ENCODE results near the gene ST3GAL4. TPM values are rescaled to one million over a fixed set of nuclear protein-coding genes. Genes with fewer than 3 reads are reported as not detected.
"Not testable (repeated sequence)": the region's sequence is repeated elsewhere in the genome, so short reads cannot be mapped to it uniquely, and the experiment has no call there.

ST3GAL4 gene
- polyA plus RNA-seq, 6 donors from 2014 or later: 0.32 to 1.3 (median 1.2) TPM; not detected in 3

GRCh38 chr11:126366064-126366822 is 10.8 kb downstream of the ST3GAL4 start:
- no peak for ATAC-seq (ENCODE audit: low read depth in 2 of 2)
- DNase-seq: no peak
- Mint-ChIP-seq H3K9me3 (no peaks in the 10 kb centered on the region), H3K4me1 (peaks cover 0 to 6% (median 0%) of the 10 kb centered on the region in 3 donors), H3K36me3 (no peaks in the 10 kb centered on the region), H3K4me3 (no peak overlapping the region), H3K27ac (no peak overlapping the region), H3K27me3 (no peaks in the 10 kb centered on the region)

DNA sequence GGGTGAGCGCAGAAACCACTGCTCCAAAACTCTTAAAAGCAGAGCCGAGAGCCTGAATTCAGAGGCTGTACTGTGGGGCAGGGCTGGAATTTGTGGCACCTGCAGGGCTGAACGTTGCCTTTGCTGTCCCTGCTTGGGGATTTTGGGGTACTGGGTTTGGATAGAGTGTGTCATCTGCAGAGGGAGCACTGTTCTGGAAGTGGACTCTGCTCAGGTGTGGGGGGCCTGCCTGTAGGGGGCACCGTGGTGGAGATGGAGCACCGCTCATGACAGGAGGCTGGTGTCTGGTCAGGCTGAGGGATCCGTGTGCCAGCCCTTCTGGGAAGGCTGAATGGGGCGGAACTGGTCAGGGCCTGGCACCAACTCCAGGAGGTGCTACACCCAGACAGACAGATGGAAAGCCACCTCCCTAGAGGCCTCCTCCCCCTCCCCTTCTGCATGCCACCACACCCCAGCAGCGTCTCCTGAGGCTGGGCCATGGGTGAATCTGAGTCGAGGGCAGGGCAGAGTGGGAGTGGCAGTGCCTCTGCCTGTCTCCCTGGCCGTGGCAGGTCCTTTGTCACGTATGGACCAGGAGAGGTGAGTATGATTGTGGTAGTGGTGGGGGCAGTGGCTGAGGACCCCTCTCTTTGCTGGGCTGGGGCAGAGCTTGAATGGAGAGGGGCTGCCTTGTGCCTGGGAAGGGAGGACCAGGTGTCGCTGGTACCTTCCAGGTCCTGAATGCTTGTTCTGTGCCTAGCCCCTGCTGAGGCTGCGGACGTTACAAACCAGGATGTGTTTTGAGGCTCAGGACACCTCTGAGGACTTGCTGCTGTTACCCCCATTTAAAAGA is 11.6 kb downstream of the ST3GAL4 start:
- H3K27me3 Mint-ChIP-seq; H3K4me1 Mint-ChIP-seq; H3K4me3 Mint-ChIP-seq; ATAC-seq (ENCODE audit: low read depth in 2 of 2); DNase-seq; H3K9me3 Mint-ChIP-seq; H3K36me3 Mint-ChIP-seq: not testable (repeated sequence)
- H3K27ac Mint-ChIP-seq: peak overlapping the region in 1 of 6 donors; percentile 36

- DNase-seq; H3K27ac Mint-ChIP-seq; H3K4me3 Mint-ChIP-seq; H3K36me3 Mint-ChIP-seq; H3K27me3 Mint-ChIP-seq; H3K4me1 Mint-ChIP-seq; H3K9me3 Mint-ChIP-seq; ATAC-seq (ENCODE audit: low read depth in 2 of 2): not testable (repeated sequence)
Observed at GRCh38 chr11:126367806-126368205, 12.3 kb downstream of the ST3GAL4 start.

- peak overlapping the region in 1 of 6 donors; percentile 26 for H3K27ac Mint-ChIP-seq
- ATAC-seq (ENCODE audit: low read depth in 2 of 2): not testable (repeated sequence)
Observed at GRCh38 chr11:126368336-126369119, 13.0 kb downstream of the ST3GAL4 start.

DNA sequence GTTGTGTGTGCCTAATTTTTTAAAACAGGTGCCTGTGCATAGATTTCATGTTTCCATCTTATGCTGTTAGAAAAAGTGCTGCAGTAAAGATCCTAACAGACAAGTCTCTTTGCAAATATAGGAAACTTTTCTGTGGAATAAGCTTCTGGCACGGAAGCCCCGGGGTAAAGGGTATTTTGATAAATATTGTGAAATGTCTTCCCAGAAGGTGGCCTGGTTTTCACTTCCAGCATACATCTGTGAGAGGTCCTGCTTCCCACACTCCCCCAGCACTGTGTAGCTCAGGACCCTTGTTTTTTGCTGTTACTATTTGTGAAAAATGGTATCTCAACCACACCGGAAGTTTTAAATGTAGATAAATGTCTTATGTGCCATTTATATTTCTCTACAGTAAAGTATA is 14.5 kb downstream of the ST3GAL4 start:
- no peak overlapping the region for H3K27ac Mint-ChIP-seq
- DNase-seq (no peak), ATAC-seq (ENCODE audit: low read depth in 2 of 2) (no peak)
- H3K4me1 Mint-ChIP-seq: peaks cover 0 to 6% (median 0%) of the 10 kb centered on the region in 3 donors
- no peaks in the 10 kb centered on the region for H3K9me3 Mint-ChIP-seq
- no peaks in the 10 kb centered on the region for H3K36me3 Mint-ChIP-seq
- no peaks in the 10 kb centered on the region for H3K27me3 Mint-ChIP-seq
- H3K4me3 Mint-ChIP-seq: no peak overlapping the region

More at GRCh38 chr11:126368336-126369119, 13.0 kb downstream of the ST3GAL4 start:
- not testable (repeated sequence) for DNase-seq, H3K4me3 Mint-ChIP-seq, H3K36me3 Mint-ChIP-seq, H3K27me3 Mint-ChIP-seq, H3K4me1 Mint-ChIP-seq, H3K9me3 Mint-ChIP-seq

DNA sequence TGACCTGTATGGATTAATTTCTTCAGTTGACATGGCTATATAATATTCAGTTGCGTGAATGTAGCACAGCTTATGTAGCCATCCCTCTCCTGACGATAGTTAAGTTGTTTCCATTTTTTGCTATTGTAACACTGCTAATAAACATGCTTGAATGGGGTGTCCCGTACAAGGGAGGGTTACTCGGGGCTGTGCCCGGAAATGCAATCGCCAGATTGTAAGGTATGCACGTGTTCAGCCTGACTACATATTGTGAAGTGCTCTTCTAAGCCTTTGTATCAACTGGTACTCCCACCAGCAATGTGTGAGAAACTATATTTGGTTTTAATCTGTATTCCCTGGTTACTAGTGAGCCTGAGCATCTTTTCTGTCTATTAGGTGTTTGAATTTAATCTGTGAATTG is 16.1 kb downstream of the ST3GAL4 start:
- no peak overlapping the region for H3K27ac Mint-ChIP-seq
- no peaks in the 10 kb centered on the region for H3K36me3 Mint-ChIP-seq
- DNase-seq: no peak
- H3K4me1 Mint-ChIP-seq: peaks cover 0 to 6% (median 0%) of the 10 kb centered on the region in 3 donors
- ATAC-seq (ENCODE audit: low read depth in 2 of 2): no peak
- no peaks in the 10 kb centered on the region for H3K27me3 Mint-ChIP-seq
- H3K9me3 Mint-ChIP-seq: no peaks in the 10 kb centered on the region
- H3K4me3 Mint-ChIP-seq: no peak overlapping the region

DNA sequence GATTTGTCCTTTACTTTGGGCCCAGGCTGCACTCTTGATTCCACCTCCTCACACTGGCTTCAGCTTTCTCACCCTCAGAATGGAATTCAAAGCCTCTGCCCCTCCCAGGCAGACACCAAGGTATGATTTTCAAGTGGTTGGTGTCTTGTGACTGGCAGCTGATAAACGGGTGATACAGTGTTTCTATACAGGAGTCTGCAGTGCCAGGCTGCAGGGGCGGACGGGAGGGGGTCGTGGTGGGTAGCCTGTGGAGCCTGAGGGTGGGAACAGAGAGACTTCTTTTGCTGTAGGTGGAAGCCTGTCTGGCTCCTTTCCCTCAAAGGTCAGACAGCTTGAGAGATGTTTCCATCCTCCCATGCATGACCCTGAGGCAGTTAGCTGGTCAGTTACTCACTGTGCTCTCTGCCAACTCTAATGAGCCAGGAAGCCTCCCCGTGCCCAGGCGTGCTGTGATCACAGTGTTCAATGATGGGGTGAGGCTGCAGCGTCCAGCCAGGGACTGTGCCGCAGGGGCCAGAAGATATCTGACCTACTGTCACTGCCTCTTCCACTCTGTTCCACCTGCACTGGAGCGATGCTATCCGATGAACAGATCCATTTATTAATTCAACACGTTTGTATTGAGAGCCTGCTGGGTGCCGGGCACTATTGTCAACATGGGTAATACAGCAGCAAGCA is 18.0 kb downstream of the ST3GAL4 start:
- not testable (repeated sequence) for H3K27me3 Mint-ChIP-seq; H3K9me3 Mint-ChIP-seq; DNase-seq; H3K4me1 Mint-ChIP-seq; H3K36me3 Mint-ChIP-seq; H3K4me3 Mint-ChIP-seq; H3K27ac Mint-ChIP-seq; ATAC-seq (ENCODE audit: low read depth in 2 of 2)

DNA sequence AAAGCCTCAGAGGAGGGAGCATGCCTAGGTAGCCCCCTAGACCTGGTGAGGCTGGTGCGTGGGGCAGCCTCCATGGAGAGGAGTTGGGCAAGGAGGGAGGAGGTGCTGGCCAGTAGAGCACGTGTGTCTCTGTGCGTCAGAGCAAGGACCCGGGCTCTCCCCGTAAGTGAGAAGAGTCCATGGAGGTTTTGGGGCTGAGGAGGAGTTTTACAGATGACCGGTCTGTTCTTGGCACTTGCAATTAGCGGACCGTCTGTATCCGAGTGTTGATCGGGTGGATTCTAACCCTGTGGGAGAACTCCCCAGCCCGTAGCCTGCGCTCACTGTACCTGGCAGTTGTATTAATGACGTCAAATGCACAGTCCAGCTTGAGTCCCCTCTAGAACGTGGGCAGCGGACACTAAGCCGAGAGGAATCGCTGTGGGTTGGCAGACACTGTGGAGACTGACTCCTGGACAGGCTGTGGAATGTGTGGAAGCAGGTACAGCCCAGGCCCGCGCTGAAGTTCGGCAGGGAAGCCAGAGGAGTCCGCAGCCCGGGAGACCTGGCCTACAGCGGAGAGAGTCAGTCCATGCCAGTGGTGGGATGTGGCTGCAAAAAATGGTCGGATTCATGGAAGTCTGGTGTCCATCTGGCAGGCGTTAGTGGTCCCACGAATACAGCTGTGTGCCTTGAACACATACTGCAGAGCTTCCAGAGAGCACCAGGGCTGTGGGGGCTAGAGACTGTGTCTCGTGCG is 19.2 kb downstream of the ST3GAL4 start:
- not testable (repeated sequence) for H3K27ac Mint-ChIP-seq; H3K4me3 Mint-ChIP-seq; H3K9me3 Mint-ChIP-seq; ATAC-seq (ENCODE audit: low read depth in 2 of 2); H3K36me3 Mint-ChIP-seq; H3K27me3 Mint-ChIP-seq; H3K4me1 Mint-ChIP-seq; DNase-seq

DNA sequence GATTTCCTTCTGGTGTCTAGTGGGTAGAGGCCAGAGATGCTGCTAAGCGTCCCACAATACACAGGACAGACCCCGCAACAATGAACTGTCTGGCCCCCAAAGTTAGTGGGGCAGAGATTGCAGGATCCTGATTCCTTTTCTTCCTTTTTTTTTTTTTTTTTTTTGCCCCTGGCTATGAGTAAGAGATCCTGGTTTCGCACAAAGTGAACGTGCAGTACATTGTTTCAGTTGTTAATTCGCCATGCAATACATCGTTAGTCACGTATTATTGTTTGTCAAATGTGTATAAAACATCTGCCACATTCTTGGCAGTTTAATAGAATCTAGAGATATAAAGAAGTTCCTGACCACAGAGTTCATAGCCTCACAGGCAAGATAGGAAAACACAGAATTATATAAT is 20.2 kb downstream of the ST3GAL4 start:
- no peak overlapping the region for H3K4me3 Mint-ChIP-seq
- H3K36me3 Mint-ChIP-seq: no peaks in the 10 kb centered on the region
- no peaks in the 10 kb centered on the region for H3K27me3 Mint-ChIP-seq
- ATAC-seq (ENCODE audit: low read depth in 2 of 2): no peak
- H3K9me3 Mint-ChIP-seq: no peaks in the 10 kb centered on the region
- no peaks in the 10 kb centered on the region for H3K4me1 Mint-ChIP-seq
- no peak for DNase-seq
- no peak overlapping the region for H3K27ac Mint-ChIP-seq

GRCh38 chr11:126378763-126379162 is 23.3 kb downstream of the ST3GAL4 start:
- H3K9me3 Mint-ChIP-seq: no peaks in the 10 kb centered on the region
- no peaks in the 10 kb centered on the region for H3K27me3 Mint-ChIP-seq
- no peaks in the 10 kb centered on the region for H3K36me3 Mint-ChIP-seq
- DNase-seq: no peak
- H3K4me1 Mint-ChIP-seq: no peaks in the 10 kb centered on the region
- ATAC-seq (ENCODE audit: low read depth in 2 of 2): no peak
- H3K27ac Mint-ChIP-seq: no peak overlapping the region
- no peak overlapping the region for H3K4me3 Mint-ChIP-seq

- Mint-ChIP-seq H3K4me1 (peaks cover 0 to under 1% (median 0%) of the 10 kb centered on the region in 3 donors), H3K4me3 (no peak overlapping the region), H3K36me3 (no peaks in the 10 kb centered on the region), H3K27ac (peak overlapping the region in 1 of 6 donors; percentile 24), H3K9me3 (no peaks in the 10 kb centered on the region), H3K27me3 (no peaks in the 10 kb centered on the region)
- ATAC-seq (ENCODE audit: low read depth in 2 of 2) (no peak), DNase-seq (no peak)
Observed at GRCh38 chr11:126380909-126381308, 25.4 kb downstream of the ST3GAL4 start.

DNA sequence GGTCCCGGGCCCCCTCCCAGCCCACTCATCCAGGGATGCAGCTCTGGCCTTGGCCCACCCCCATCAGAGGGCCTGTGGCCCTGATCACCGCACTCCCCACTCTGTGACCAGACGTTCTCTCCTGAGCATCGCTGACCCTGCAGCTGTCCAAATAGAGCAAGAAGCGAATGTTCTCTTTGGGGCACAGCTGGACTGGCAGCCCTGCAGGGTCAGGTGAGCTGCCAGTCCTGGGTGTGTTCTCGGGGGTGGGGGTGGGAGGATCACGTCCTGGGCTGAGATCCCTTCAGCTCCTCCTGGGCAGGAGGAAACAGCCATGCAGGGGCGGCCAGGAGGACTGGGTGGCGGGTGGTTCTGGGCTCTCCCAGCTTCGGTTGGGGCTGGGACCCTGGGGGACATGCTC is 26.5 kb downstream of the ST3GAL4 start:
- not testable (repeated sequence) for H3K9me3 Mint-ChIP-seq; DNase-seq; H3K36me3 Mint-ChIP-seq; H3K4me1 Mint-ChIP-seq; H3K27me3 Mint-ChIP-seq; H3K4me3 Mint-ChIP-seq; ATAC-seq (ENCODE audit: low read depth in 2 of 2); H3K27ac Mint-ChIP-seq
